ENCODE measurements around the gene TOP3A.
A peak's percentile ranks its signal among the peaks of the same experiment; 100 is the strongest.

Gene TOP3A

DNA sequence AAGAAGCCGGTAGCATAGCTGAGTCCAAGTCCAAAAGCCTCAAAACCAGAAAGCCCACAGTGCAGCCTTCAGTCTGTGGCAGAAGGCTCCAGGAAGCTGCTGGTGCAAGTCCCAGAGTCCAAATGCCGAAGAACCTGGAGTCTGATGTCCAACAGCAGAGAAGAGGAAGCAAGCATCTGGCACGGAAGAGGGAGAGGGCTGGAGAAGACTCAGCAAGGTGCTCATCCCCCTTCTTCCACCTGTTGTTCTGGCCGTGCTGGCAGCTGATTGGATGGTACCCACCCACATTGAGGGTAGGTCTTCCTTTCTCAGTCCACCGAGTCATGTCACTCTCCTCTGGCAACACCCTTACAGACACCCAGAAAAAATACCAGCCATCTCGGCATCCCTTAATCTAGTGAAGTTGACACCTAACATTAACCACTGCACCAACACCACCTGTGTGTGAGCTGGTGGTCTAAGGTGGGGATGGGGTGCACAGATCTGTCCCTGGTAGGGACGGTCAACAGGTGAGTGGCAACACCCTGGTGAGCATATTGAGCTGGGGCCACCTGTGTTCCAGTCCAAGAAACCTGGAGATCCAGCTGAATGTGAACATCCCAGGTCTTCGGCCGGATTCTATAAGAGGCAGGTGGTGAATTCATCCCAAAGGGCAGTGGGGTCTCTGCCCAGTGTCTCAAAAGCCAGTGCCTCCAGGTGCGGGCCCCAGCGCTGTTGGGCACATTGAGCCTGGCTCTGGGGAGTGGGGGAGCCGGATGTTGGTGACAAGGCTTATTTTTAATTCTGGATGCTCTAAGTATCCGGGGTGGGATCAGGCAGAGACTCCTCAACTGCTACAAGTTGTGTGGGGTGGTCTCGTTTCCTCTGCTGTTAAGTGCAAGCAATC is 44.5 kb downstream of the TOP3A start:
- DNase-seq, result no peak

GRCh38 chr17:18267927-18268711 is 46.7 kb downstream of the TOP3A start:
- no peak for DNase-seq

DNA sequence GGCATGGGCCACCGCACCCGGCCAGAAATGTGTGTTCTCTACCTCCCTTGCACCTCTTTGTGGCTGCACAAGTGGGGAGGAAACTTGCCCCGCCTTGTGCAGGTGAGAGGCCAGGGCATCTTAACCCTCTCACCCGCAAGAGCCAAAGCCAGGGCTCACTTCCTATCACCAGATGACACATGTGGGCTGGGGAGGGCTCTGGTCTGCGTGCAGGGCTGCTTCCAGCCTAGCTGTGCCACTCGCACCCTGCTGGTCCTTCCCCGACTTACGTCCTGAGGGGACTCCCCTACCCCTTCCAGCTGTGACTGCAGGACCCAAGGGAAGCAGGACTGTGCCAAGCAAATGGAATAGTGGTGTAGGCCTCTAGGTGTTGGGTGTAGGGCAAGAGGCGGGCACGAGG is 47.4 kb downstream of the TOP3A start:
- DNase-seq, result no peak

DNA sequence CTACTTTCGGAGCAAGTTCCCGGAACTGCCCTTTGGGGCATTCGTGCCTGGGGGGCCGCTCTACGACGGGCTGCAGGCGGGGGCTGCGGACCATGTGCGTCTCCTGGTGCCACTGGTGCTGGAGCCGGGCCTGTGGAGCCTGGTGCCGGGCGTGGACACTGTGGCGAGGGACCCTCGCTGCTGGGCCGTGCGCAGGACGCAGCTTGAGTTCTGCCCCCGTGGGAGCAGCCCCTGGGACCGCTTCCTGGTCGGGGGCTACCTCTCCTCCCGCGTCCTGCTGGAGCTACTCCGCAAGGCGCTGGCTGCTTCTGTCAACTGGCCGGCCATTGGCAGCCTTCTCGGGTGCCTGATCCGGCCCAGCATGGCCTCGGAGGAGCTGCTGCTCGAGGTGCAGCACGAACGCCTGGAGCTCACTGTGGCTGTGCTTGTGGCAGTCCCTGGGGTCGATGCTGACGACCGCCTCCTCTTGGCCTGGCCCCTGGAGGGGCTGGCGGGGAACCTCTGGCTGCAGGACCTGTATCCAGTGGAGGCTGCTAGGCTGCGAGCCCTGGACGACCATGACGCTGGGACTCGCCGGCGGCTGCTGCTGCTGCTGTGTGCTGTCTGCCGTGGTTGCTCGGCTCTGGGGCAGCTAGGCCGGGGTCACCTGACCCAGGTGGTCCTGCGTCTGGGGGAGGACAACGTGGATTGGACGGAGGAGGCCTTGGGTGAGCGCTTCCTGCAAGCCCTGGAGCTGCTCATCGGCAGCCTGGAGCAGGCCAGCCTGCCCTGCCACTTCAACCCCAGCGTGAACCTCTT is 50.7 kb downstream of the TOP3A start:
- no peak for DNase-seq

DNA sequence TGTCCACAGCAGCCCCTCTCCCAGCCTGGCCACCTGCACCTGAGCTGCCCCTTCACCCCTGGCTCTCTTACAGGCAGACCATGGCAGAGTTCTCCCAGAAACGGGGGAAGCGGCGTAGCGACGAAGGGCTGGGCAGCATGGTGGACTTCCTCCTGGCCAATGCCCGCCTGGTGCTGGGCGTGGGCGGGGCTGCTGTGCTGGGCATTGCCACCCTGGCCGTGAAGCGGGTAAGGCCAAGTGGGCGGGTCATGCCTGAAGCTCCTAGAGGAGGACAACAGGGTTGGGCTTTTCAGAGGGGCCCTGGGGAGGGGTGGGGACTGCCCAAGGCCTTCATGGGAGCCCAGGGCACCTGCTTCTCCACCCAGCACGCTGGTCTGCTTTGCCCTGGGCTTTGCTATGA is 52.2 kb downstream of the TOP3A start:
- no peak for DNase-seq

GRCh38 chr17:18262111-18262510 is 52.7 kb downstream of the TOP3A start:
- DNase-seq, result no peak

GRCh38 chr17:18261659-18262058 is 53.1 kb downstream of the TOP3A start:
- no peak for DNase-seq

GRCh38 chr17:18261146-18261515 is 53.7 kb downstream of the TOP3A start:
- peak; percentile 15 for DNase-seq

DNA sequence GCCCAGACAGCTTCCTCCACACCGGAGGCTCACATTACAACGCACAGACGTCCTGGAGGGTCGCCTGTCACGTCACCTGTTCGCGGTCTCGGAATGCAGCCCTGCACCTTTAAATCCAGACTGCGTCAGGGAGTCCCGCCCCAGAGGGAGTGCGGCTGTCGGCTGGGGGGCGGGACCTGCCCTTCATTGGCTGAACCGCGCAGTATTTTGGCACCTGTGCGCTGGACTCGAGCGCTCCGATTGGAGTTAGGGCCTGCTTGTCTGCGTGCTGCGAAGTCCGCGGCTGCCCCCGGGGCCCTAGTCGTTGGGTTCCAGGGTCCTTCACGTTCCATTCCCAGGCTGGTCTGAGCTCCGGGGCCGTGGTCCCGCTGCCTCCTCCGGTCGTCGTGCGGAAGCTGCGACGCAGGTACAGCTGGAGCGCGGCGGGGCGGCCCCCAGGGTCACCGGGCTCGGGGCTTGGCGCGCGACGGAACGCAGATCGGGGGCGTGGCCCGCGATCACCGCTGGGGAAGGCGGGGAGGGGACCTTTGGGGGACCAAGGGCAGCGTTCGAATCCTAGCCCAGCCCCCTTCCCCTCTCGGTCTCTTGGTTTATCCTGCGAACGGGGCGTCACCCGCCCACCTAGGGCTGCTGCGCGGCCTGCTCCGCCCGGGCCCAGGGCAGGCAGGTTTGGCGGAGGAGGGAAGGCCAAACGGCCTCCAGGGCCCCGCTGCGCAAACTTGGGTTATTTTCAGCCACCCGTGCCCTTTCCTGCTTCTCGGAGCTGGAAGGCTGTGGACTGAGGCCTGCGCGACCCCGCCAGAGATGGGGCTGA is 54.3 kb downstream of the TOP3A start, which contains the start of gene MIEF2:
Gene MIEF2 (plus strand): TSS at position 331 of the 814 bp plus-strand sequence. CDS start 2,059 bp downstream, outside the sequence.
- DNase-seq, result peak; percentile 93

DNA sequence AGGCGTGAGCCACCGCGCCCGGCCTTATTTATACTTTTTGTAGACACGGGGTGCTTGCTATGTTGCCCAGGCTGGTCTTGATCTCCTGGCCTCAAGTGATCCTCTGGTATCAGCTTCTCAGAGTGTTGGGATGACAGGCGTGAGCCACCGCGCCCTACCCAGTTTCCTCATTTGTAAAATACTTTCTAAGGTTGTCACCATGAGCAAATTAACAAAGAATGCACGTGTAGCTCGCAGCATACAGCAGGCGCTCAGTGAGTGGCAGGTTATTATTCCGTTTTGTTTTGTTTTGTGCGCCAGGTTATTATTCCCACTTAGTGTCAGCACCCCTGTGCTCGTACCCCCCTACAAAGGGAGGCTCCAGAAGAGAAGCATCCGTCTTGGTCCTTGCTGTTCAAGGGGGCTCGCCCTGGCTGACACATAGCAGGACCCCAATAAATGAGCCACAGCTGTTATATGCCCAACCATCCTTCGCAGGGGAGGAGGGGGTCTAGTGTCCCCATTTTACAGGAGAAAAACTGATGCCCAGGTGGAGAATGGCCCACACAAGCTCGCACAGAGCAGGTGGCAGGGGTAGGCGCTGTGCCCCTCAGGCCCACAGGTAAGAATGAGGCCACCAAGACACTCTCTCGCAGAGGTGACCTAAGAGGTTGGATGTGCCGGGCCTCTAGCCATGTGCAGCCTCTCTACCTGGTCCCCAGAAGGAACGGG is 55.0 kb downstream of the TOP3A start:
- no peak for DNase-seq

DNA sequence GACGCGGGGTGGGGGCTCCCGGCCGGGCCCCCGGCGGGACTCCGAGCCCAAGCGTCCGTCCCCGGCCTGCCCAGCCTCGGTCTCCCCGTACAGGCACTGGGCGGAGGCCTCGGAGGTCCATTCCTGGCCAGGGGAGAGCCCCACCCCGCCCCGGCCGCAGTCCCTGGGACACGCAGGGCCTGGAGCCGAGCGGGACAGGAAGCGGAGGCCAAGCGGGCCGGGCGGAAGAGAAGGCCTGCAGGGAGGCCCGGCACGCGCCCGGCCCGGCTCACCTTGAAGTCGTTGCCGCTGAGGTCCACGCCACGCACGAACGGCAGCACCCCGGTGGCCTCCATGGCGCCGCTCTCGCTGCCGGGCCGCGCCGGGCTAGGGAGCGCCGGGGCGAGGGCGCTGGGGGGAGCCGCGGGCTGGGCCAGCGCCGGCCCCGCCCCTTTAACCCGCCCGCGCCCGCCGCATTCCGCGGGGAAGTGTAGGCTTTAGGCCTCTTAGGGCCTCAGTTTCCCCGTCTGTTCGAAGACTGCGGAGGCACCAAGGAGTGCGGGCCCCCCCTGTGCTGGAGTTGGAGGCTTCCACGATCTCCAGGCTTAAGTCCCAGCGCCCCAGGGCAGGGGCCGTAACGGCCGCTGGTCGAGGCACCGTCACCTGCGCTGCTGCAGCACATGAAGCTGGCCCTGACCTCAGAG is 56.3 kb downstream of the TOP3A start, which contains the start of gene FLII:
Gene FLII (minus strand): TSS at position 383 of the 683 bp plus-strand sequence. CDS start 48 bp downstream, at position 335.
- DNase-seq, result peak; percentile 59

DNA sequence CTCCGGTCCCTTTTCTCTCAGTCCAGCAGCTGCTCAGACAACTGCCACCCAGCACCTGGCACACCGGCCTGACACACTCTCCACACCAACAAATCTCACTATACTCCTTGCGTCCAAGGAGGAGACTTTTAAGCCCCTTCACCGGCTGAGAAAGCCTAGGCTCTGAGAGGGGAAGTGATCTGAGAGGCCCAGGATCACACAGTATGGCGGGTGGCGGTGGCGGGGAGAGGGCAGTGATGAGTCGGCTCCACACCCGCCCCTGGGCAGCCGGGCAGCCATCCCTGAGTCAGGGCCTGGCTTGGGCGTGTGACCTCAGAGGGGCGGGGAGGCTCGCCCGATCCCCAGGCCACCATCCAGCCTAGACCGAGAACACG is 56.8 kb downstream of the TOP3A start:
- peak; percentile 47 for DNase-seq

DNA sequence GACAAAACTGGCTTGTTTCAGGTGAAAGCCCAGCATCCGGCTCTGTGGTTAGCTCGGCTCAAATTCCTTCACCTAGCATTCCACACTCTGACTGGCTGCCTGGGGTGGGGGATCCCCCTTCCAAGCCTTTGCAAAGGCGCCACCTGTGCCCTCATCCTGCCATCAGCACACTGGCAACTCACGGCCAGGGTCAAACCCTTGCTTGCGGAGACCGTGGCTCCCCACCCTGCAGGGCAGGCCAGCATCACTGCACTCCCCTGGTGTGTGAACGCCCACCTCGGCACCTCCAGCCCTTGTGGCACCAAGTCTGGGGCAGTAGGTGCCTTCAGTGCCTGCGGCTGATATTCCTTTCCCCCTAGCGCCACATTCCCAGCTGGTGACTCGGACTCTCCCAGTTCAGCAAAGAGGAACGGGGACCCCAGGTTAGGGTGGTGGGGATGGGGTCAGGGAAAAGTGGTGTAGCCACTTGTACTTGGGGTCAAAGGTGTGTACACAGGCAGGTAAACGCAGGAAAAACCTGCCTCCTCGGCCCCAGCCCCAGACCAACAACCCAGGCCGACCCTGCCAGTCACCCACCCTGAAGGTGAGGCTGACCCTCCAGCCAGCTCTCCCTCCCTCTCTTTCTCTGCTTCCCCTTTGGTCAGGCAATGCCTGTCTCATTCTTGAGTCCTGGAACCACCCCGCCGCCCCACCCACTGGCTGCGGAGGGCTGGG is 57.4 kb downstream of the TOP3A start:
- no peak for DNase-seq

- DNase-seq, result no peak
These were observed 58.0 kb downstream of the TOP3A start for GRCh38 chr17:18256776-18257175.

DNA sequence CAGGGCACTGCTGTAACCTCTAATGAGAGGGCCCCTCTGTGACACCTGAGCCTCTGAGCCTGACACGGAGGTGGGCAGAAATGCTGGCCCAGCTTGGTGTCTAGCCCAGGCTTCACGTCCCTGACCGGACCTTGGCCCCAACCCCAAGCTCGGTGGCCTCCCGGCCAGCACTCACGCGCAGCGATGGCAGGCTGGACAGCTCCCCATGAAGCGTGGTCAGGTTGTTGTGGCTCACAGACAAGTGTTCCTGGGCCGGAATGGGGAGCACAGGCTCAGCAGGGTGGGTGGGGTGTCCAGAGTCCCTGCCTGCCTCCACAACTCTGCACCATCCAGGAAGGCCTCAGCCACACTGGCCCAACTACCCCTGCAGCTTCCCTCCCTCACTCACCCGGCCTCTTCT is 58.4 kb downstream of the TOP3A start:
- no peak for DNase-seq

DNA sequence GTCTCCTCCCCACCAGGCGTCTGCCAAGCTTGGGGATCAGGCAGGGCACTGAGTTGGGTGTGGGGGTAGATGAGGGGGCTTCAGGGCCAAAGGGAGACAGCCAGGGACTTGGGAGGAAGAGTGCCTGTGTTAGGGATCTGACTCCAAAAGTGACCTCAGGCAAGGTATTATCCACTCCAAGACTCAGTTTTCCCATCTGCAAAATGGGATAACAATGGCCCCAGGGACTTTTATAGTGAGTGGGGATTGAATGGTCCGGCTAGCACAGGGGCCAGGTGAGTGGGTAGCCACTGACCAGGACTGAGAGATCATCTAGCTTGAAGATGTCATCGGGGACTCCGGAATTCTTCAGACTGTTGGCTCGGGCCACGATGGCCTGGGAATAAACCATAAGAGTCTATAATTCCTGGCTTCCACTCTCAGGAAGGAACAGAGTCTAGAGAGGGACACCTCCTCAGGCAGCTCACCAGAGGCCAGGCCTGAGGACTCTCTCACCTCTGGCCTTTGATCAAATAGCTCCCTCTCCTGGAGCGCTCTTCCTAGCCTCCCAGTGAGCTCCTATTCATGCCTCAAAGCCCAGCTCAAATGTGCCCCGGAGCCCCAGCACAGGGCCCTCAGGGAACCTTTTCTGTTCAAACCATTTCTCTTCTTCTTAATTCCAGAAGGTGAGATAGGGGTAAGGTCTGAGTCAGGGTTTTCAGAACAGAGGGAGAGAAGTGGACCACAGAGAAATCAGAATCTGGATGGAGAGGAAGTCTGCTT is 59.7 kb downstream of the TOP3A start:
- DNase-seq, result no peak

GRCh38 chr17:18253947-18254821 is 60.6 kb downstream of the TOP3A start:
- DNase-seq, result no peak

DNA sequence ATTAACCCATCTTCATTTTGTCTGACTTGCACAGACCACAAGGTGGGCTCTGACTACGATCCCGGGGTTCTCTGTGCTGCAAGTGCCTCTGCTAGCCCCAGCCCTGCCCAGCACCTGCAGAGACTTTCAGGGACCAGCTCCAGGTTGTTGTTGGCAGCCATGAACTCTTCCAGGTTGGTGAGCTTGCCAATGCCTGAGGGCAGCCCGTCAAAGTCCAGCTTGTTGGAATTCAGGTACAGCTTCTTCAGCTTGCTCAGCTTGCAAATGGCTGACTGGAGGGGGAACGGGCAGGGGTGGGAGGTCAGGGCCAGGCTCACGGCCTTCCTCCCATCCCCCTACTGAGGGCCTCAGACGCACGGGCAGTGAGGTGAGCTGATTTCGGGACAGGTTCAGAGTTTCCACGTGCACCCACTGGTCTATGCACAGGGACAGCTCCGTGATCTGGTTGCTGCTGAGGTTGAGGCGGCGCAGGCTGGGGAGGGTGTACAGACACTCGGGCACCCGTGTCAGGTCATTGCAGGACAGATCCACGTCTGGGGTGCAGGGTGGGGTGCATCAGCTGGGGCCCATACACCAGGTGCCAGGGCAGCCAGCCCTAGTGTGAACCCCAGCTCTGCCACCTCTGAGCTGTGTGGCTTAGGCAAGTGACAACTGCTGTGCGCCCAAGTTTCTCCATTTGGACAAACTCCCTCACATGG is 61.5 kb downstream of the TOP3A start:
- no peak for DNase-seq
